Activated CD4-positive, alpha-beta T cell treated with anti-CD3 and anti-CD28 coated beads, Interleukin-2, amount 10 ng/mL, durations not matched to agents 7 days and 5 days (primary cell): ENCODE measurements around the gene CYSLTR2. TPM values are rescaled to one million over a fixed set of nuclear protein-coding genes. Genes with fewer than 3 reads are reported as not detected.
"Not testable (repeated sequence)": the region's sequence is repeated elsewhere in the genome, so short reads cannot be mapped to it uniquely, and the experiment has no call there.

Source experiments
- CTCF ChIA-PET: fragments of 350-600 bp; sonication (Branson Sonifier 250); formaldehyde crosslinking; loops from one replicate; lab custom pipeline; 2021; ENCODE audit warnings: antibody characterized with exemption; lab: Charles Lee
- POLR2A ChIA-PET: fragments of 350-600 bp; sonication (Branson Sonifier 250); formaldehyde crosslinking; loops from one replicate; lab custom pipeline; 2021; ENCODE audit warnings: antibody characterized with exemption; lab: Charles Lee
- DNase-seq: peaks from one replicate; pipeline ENCODE4 v3.0.0-alpha.2; 2020
- H3K27ac Mint-ChIP-seq: one replicate; pipeline ENCODE4 v1.8.0; 2021; ENCODE audit warnings: mild to moderate bottlenecking, moderate library complexity, mixed read lengths
- H3K27me3 Mint-ChIP-seq: one replicate; pipeline ENCODE4 v1.8.0; 2021; ENCODE audit warnings: mixed read lengths
- H3K36me3 Mint-ChIP-seq: one replicate; pipeline ENCODE4 v1.8.0; 2021; ENCODE audit warnings: low read depth, mixed read lengths
- H3K4me1 Mint-ChIP-seq: one replicate; pipeline ENCODE4 v1.8.0; 2021; ENCODE audit warnings: mixed read lengths
- H3K4me3 Mint-ChIP-seq: one replicate; pipeline ENCODE4 v1.8.0; 2021; ENCODE audit warnings: mild to moderate bottlenecking, moderate library complexity, mixed read lengths
- H3K9me3 Mint-ChIP-seq: one replicate; pipeline ENCODE4 v1.8.0; 2021; ENCODE audit warnings: mixed read lengths
- total RNA-seq, 2 experiments: library from RNA; stranded (reverse); gene quantifications; one replicate each; pipeline ENCODE4 v1.2.3, GENCODE V29; 2021

Gene CYSLTR2
- total RNA-seq, 2 experiments from 2014 or later, result 3.1 to 3.7 TPM

GRCh38 chr13:48647625-48648024 is 6.1 kb upstream of the CYSLTR2 start:
- peaks cover 5% of the 10 kb centered on the region for H3K4me1 Mint-ChIP-seq
- peaks cover 3% of the 10 kb centered on the region for H3K27me3 Mint-ChIP-seq
- CTCF ChIA-PET, result interaction anchor here (1.3 kb wide), 1 partner anchor 11 kb away, joined by 3 read pairs; no protein-coding TSS in a partner anchor
- H3K9me3 Mint-ChIP-seq, result no peaks in the 10 kb centered on the region
- no peak overlapping the region for H3K4me3 Mint-ChIP-seq
- no peak overlapping the region for H3K27ac Mint-ChIP-seq
- H3K36me3 Mint-ChIP-seq, result no peaks in the 10 kb centered on the region
- no peak for DNase-seq
- POLR2A ChIA-PET, result no interaction called here

- H3K27ac Mint-ChIP-seq, result no peak overlapping the region
- no peak for DNase-seq
- ChIA-PET POLR2A (no interaction called here), CTCF (no interaction called here)
- H3K27me3 Mint-ChIP-seq, result peaks cover 3% of the 10 kb centered on the region
- H3K4me3 Mint-ChIP-seq, result no peak overlapping the region
- H3K9me3 Mint-ChIP-seq, result no peaks in the 10 kb centered on the region
- H3K36me3 Mint-ChIP-seq, result no peaks in the 10 kb centered on the region
- H3K4me1 Mint-ChIP-seq, result peaks cover 14% of the 10 kb centered on the region
These were observed 5.3 kb upstream of the CYSLTR2 start for GRCh38 chr13:48648446-48648845.

GRCh38 chr13:48652851-48653471 is 768 bp upstream of the CYSLTR2 start:
- DNase-seq, result no peak
- POLR2A ChIA-PET, result no interaction called here

GRCh38 chr13:48654511-48654910 is 782 bp downstream of the CYSLTR2 start:
- Mint-ChIP-seq H3K27ac (no peak overlapping the region), H3K4me3 (peak overlapping the region; percentile 70), H3K9me3 (no peaks in the 10 kb centered on the region), H3K27me3 (no peaks in the 10 kb centered on the region), H3K36me3 (peaks cover 3% of the 10 kb centered on the region), H3K4me1 (peaks cover 28% of the 10 kb centered on the region)
- ChIA-PET CTCF (no interaction called here), POLR2A (no interaction called here)
- DNase-seq, result no peak

More at GRCh38 chr13:48652851-48653471, 768 bp upstream of the CYSLTR2 start:
- Mint-ChIP-seq H3K27ac (peak overlapping the region; percentile 85), H3K4me3 (peak overlapping the region; percentile 70), H3K9me3 (no peaks in the 10 kb centered on the region), H3K4me1 (peaks cover 33% of the 10 kb centered on the region), H3K36me3 (peaks cover 3% of the 10 kb centered on the region), H3K27me3 (peaks cover under 1% of the 10 kb centered on the region)
- CTCF ChIA-PET, result no interaction called here

GRCh38 chr13:48655291-48655690 is 1.6 kb downstream of the CYSLTR2 start:
- CTCF ChIA-PET, result no interaction called here
- Mint-ChIP-seq H3K4me1 (peaks cover 35% of the 10 kb centered on the region), H3K9me3 (no peaks in the 10 kb centered on the region), H3K27me3 (no peaks in the 10 kb centered on the region), H3K36me3 (peaks cover 3% of the 10 kb centered on the region), H3K27ac (no peak overlapping the region), H3K4me3 (peak overlapping the region; percentile 4)
- DNase-seq, result no peak
- POLR2A ChIA-PET, result no interaction called here

GRCh38 chr13:48656608-48657007 is 2.9 kb downstream of the CYSLTR2 start:
- Mint-ChIP-seq H3K27ac (no peak overlapping the region), H3K27me3 (no peaks in the 10 kb centered on the region), H3K4me3 (no peak overlapping the region), H3K9me3 (no peaks in the 10 kb centered on the region), H3K4me1 (peaks cover 39% of the 10 kb centered on the region), H3K36me3 (peaks cover 3% of the 10 kb centered on the region)
- CTCF ChIA-PET, result interaction anchor here (1.6 to 1.7 kb wide), 2 partner anchors 25 to 106 kb away, joined by 4 to 5 read pairs; no protein-coding TSS in a partner anchor
- no peak for DNase-seq
- POLR2A ChIA-PET, result no interaction called here

- Mint-ChIP-seq H3K36me3 (peaks cover 6% of the 10 kb centered on the region), H3K27me3 (no peaks in the 10 kb centered on the region), H3K4me3 (no peak overlapping the region), H3K9me3 (peaks cover 9% of the 10 kb centered on the region), H3K4me1 (peaks cover 17% of the 10 kb centered on the region), H3K27ac (no peak overlapping the region)
- DNase-seq, result no peak
- CTCF ChIA-PET, result no interaction called here
- POLR2A ChIA-PET, result no interaction called here
These were observed 6.8 kb downstream of the CYSLTR2 start for GRCh38 chr13:48660361-48661076.

GRCh38 chr13:48661107-48661506 is 7.4 kb downstream of the CYSLTR2 start:
- DNase-seq, result no peak
- no peak overlapping the region for H3K4me3 Mint-ChIP-seq
- ChIA-PET CTCF (no interaction called here), POLR2A (no interaction called here)
- peaks cover 6% of the 10 kb centered on the region for H3K36me3 Mint-ChIP-seq
- no peaks in the 10 kb centered on the region for H3K27me3 Mint-ChIP-seq
- H3K9me3 Mint-ChIP-seq, result peaks cover 14% of the 10 kb centered on the region
- H3K27ac Mint-ChIP-seq, result no peak overlapping the region
- H3K4me1 Mint-ChIP-seq, result peaks cover 16% of the 10 kb centered on the region

- ChIA-PET POLR2A (no interaction called here), CTCF (interaction anchor here (0.6 kb wide), 1 partner anchor 213 kb away, joined by 3 read pairs; no protein-coding TSS in a partner anchor)
- Mint-ChIP-seq H3K4me1 (peaks cover 13% of the 10 kb centered on the region), H3K36me3 (peaks cover 6% of the 10 kb centered on the region), H3K27ac (no peak overlapping the region), H3K27me3 (no peaks in the 10 kb centered on the region), H3K4me3 (no peak overlapping the region), H3K9me3 (peaks cover 24% of the 10 kb centered on the region)
- DNase-seq, result no peak
These were observed 8.5 kb downstream of the CYSLTR2 start for GRCh38 chr13:48662226-48662625.

- CTCF ChIA-PET, result no interaction called here
- POLR2A ChIA-PET, result no interaction called here
- no peak overlapping the region for H3K4me3 Mint-ChIP-seq
- H3K9me3 Mint-ChIP-seq, result peaks cover 50% of the 10 kb centered on the region
- H3K4me1 Mint-ChIP-seq, result no peaks in the 10 kb centered on the region
- no peak overlapping the region for H3K27ac Mint-ChIP-seq
- H3K27me3 Mint-ChIP-seq, result no peaks in the 10 kb centered on the region
- DNase-seq, result no peak
- peaks cover 11% of the 10 kb centered on the region for H3K36me3 Mint-ChIP-seq
These were observed 13.4 kb downstream of the CYSLTR2 start for GRCh38 chr13:48667136-48667535.

- H3K27ac Mint-ChIP-seq, H3K4me3 Mint-ChIP-seq, DNase-seq, POLR2A ChIA-PET, H3K36me3 Mint-ChIP-seq, H3K4me1 Mint-ChIP-seq, H3K27me3 Mint-ChIP-seq: not testable (repeated sequence)
- peaks cover 40% of the 10 kb centered on the region for H3K9me3 Mint-ChIP-seq
- CTCF ChIA-PET, result interaction anchor here (0.6 kb wide), 2 partner anchors 66 to 100 kb away, joined by 3 read pairs; no protein-coding TSS in a partner anchor
These were observed 17.7 kb downstream of the CYSLTR2 start for GRCh38 chr13:48671421-48671820.

GRCh38 chr13:48675247-48675646 is 21.5 kb downstream of the CYSLTR2 start:
- no peak for DNase-seq
- no peak overlapping the region for H3K4me3 Mint-ChIP-seq
- H3K9me3 Mint-ChIP-seq, result peaks cover 21% of the 10 kb centered on the region
- no peaks in the 10 kb centered on the region for H3K27me3 Mint-ChIP-seq
- peaks cover 2% of the 10 kb centered on the region for H3K36me3 Mint-ChIP-seq
- ChIA-PET POLR2A (no interaction called here), CTCF (interaction anchor here (0.9 to 1.3 kb wide), 2 partner anchors 57 to 156 kb away, joined by 3 read pairs; no protein-coding TSS in a partner anchor)
- peaks cover 7% of the 10 kb centered on the region for H3K4me1 Mint-ChIP-seq
- H3K27ac Mint-ChIP-seq, result no peak overlapping the region

GRCh38 chr13:48678316-48678715 is 24.6 kb downstream of the CYSLTR2 start:
- CTCF ChIA-PET, result no interaction called here
- no peak overlapping the region for H3K27ac Mint-ChIP-seq
- POLR2A ChIA-PET, result no interaction called here
- H3K36me3 Mint-ChIP-seq, result no peaks in the 10 kb centered on the region
- H3K4me3 Mint-ChIP-seq, result no peak overlapping the region
- no peak for DNase-seq
- H3K4me1 Mint-ChIP-seq, result peaks cover 7% of the 10 kb centered on the region
- no peaks in the 10 kb centered on the region for H3K27me3 Mint-ChIP-seq
- H3K9me3 Mint-ChIP-seq, result peaks cover 1% of the 10 kb centered on the region
